GM19455 (cell line): Measurements from ENCODE around the gene KCNMA1.
"Not testable (repeated sequence)": the region's sequence is repeated elsewhere in the genome, so short reads cannot be mapped to it uniquely, and the experiment has no call there.

Source experiments
- ATAC-seq: cut with Tn5 transposase; IDR thresholded peaks from one replicate; pipeline ENCODE4 v1.9.1; 2021; ENCODE audit not compliant: unreplicated experiment

The KCNMA1 gene

DNA sequence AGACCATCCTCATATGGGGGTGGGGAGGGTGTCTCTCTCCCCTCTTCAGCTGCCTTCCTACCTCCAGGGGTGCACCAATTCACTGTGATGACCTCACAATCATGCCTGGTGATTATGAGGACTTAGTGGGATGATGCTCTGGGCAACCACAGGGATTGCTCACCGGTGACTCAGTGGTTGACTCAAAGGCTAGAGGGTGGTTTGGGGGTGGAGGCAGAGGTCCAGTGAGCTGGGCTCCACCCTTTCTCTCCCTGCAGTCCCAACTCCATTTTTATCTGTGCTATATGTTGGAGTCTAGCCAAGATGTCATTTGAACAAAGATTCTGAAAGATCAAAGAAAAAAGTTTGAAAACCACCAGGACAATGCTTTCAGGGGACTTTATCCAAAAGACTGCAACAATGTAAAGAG lies 286.9 kb downstream of the KCNMA1 start:
- no peak for ATAC-seq

DNA sequence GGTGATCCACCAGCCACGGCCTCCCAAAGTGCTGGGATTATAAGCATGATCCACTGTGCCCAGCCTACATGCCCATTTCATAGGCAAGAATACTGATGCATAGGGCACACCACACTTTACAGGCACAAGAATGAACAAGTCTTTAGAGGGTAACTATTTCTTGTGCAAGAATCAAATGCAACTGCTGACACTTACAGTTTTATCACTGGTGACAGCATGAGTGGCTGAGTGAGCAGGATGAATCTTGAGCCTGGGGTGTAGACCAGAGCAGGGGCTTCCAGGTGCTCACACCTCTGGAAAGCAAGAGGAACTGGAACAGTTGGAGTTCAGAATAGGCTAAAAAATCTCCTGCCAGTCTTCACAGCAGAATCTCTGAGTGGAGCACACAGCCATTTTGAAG lies 287.5 kb downstream of the KCNMA1 start:
- ATAC-seq = no peak

DNA sequence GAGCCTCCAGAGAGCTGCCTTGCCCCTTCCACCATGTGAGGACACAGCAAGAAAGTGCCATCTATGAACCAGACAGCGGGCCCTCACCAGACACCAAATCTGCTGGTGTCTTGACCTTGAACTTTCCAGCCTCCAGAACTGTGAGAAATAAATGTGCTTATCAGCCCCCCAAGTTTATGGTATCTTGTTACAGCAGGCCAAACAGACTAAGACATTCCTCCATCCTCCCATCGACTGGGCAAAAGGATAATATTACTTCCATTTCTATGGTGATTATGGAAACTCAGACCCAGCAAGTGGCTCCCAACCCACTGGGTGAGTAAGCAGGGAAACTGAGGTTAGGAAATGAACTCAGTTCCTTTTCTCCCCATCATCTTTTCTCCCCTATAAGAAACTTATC lies 288.4 kb downstream of the KCNMA1 start:
- ATAC-seq = no peak

DNA sequence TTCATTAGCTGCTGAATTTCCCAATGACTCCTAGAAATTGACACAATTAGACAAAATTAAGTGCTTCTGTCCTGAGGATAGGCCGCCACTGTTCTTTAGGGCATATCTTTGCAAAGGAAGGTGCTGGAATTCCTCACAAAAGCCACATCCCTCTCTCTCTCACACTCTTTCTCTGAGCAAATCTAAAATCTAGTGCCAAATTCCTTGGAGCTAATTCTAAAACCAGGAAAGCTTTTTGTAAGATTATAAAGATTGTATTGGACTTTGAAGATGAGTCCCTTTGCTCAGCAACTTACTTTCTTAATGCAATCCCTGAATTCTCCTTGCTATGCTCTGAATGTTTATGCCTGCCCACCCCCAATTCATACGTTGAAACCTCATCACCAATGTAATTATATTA lies 288.9 kb downstream of the KCNMA1 start:
- ATAC-seq = no peak

DNA sequence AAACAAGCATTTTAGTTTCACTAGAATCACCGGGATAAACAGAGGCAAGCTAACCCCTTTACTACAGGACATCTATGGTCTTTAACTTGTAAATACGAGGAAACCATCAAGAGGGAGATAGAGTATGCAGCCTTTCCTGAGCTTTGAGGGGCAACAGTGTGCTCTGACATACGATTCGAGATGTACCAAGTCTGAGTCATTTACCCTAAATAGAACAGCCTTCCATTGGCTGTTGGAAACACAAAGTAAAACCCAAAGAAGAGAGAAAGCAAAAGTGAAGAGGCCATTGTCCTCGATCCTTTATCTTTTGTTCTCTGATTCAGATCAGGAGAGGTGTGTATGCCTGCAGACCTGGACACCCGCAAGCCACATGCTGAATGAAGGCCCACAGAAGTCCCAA lies 289.5 kb downstream of the KCNMA1 start:
- ATAC-seq = no peak

DNA sequence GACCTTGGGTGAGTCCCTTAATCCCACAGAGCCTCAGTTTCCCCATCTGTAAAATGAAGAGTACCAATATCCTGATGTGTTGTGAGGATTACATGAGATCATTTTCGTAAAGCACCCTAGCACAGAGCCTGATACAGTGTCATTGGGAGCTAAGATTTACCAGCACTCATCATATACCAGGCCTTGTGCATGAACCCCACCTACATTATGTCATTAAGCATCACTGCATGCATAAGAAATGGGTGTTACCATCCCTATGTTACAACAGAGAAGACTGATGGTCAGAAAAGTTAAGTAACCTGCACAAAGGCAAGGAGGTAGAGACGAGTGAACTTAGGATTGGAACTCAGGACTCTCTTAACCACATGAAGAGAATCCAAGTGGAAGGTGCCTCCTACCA lies 290.6 kb downstream of the KCNMA1 start:
- ATAC-seq = no peak

DNA sequence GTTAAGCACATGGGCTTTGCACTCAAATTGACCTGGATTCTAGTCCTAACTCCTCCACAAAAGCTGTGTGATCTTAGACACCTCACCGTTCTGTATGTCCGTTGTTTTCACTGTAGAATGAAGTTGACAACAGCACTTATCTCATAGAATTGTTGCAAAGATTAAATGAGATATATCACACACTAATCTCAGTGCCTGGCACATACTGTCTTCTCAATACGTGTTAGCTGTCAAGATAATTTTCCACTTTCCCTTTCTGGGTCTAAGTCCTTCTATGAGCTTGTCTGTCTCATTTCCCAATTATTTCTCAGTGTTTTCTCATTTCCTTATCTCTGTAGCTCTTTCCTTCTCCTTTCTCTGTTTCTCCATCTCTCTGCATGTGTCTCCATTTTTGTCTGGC lies 296.6 kb downstream of the KCNMA1 start:
- ATAC-seq = no peak

DNA sequence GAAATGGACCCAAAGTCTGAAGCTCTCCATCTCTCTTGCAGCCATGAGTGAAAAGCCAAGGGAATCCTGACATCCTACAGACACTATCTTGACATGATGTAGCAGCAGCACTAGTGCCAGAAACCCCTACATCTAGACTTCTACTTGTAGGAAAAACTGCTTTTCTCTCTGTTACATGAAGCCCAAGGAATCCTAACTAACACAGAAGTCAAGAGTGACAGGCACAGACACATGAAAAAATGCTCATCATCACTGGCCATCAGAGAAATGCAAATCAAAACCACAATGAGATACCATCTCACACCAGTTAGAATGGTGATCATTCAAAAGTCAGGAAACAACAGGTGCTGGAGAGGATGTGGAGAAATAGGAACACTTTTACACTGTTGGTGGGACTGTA lies 297.7 kb downstream of the KCNMA1 start:
- ATAC-seq = not testable (repeated sequence)

DNA sequence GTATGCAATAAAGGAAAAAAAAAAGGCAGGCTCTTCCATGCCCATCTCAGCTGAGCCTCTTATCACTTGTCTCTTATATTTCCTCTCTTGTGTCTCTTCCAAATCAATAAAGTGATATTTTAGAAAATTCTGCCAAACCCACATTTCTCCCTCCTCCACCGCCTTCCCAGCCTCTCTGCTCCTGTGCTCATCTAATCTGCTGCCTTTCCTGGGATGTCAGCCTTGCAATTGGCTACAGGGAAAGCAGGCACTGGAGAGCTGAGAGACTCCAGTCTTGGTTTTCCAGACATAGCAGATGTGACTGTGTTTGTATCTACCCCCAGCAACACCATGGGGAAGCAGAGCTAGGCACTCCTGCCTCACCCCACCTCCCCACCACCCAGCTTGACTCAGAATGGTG lies 298.4 kb downstream of the KCNMA1 start:
- ATAC-seq = no peak

DNA sequence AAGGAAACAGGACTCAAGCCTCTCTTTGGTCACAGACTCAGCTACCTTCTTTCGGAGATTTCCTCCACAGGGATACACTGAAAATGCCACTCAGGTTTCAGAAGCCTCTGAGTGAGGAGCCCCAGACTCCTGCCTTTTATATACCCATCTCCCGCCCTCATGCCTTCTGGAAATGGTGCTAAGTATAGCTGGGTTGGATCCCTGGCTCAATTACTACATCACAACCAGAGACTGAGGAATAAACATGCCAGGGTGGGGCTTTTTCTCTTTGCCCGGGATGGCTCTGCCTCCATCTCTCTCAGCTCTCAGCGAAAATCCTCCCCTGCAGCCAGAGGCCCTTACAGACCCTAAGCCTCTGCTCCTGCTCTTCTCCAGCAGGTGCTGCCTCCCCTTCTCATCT lies 299.5 kb downstream of the KCNMA1 start:
- no peak for ATAC-seq

DNA sequence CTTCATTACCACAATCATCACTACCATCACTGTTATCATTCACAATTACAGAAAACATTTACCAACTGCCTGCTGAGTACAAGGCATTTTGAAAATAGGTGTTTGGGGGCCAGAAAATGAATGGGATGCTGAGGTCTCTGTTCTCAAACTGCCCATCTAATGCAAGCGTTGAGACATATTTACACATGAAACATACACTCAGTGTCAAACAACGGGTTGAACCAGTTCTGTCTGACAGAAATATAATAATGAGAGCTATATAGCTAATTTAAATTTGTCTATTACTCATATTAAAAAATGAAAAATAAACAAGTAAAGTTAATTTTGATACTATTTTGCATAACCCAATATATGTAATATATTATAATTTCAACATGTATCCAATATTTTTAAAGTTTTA lies 303.1 kb downstream of the KCNMA1 start:
- no peak for ATAC-seq

DNA sequence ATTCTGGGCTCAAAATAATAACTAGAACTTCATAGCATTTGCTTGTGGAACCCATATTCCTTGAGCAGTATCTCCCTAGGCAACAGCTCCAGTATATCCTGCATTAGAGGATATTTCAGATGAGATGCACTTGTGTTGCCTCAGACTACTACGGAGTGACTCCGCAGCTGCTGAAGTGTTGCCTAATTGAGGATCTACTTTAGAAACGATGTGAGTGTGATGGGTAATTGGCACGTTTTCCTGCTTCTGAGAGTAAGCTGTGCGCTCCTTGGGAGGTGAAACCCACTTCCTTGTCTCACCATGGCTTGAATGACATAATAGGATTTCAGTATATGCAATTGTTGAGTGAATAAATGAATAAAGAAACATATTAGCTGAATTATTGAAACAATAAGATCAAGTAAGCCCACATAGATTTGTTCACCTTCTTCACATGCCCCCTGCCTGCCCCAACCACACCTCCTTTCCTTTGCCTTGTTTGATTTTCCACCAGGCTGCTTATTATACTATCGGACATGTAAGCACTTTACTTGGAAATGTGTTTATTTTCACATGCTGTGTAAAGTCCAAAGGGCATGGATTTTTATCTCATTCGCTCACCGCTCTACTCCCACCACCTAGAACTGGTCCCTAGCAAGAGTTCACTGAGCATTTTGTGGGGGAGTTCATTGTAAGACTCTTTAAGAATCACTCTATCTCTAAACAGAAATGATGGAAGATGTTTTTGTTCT lies 303.8 kb downstream of the KCNMA1 start:
- ATAC-seq = no peak

DNA sequence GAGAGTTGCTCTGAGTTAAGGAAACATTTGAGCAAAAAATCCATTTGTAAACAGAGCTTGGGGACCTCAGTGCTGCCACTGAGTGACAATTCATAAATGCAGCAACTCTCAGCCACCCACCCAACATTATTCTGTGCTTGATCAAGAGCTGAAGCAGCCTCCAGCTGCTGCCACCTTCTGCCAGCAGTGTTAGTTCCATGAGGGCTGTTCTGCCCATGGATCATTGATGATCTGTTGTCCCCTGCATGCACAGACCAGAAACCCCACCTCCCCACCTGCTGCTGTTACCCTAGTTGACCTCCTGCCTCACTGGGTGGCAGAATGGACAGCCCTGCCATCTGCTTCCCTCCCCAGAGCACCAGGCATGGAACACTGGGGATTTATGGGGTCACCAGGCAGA lies 305.4 kb downstream of the KCNMA1 start:
- ATAC-seq = no peak

DNA sequence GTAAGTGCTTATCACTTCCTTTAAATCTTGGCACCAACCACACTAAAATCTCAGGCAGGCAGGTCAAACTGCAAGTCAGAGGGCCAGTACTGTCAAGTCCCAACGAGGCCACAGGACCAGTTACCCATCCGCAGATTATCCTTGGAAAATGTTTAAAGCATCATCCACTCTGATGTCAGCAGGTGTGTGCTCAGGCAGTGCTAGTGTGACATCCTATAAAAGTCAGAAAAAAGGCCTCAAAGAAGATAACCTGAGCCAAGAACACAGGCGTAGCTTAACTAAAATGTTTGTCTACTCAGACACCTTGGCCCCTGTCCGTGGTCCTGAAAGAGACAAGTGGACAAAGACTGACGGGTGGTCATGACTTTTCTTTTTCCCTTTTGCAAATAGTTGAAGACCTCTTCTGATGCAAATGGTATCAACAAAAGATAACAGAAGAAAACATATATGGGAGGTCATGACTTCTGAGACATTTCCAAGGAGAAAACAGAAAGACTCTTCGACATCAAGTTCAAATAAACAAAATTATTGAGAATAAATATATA lies 309.3 kb downstream of the KCNMA1 start:
- ATAC-seq = no peak

DNA sequence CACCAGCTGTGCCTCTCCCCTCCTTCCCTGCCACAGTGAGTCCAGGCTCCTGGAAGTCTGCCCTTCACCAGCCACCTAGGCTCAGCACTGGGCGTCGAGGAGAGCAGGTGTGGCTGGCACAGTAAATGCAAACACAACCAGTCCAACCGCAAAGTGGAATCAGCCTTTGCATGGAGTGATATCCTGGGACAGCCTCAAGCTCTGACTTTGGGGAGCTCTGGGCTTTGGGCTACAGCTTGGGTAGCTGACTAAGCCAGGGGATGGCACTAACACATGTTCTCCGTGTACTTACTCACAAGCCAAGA lies 312.4 kb downstream of the KCNMA1 start:
- no peak for ATAC-seq

DNA sequence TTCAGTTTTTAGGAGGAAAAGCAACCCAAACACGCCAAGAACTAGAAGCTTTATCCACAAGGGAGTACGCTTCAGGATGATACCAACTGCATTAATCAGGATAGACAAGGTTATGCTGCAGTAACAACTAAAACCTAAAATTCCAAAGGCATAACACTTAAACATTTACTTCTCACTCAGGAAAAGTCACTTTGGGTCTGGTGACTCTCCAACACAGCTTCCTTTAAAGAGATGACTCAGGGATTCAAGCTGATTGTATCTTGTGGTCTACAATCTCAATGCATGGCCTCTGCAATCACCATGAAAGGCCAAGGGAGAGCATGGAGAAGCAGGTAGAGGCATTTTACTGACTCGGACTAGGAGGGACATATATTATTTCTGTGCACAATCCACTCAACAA lies 315.8 kb downstream of the KCNMA1 start:
- no peak for ATAC-seq

DNA sequence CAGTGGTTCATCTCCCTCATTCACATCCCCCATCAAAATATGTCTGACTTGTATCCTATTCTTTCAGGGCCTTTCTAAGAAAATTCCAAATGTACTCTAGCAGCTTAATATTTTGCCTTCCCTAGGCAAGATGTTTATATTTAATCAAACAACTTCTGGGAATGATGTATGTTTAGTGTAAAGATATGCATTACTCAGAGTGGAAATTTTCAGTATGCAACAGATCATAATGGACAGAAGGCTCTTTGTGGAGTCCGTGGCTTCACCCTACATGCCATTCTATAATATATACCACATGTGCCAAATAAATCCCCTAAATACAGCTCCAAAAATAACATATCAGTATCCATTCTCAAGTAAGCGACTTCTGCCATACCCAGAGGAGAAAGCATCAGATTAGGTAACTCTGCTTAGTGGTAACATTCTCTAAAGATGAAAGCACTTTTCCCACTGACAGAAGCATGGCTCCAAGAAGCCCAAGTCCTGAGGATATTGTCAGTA lies 316.6 kb downstream of the KCNMA1 start:
- no peak for ATAC-seq

DNA sequence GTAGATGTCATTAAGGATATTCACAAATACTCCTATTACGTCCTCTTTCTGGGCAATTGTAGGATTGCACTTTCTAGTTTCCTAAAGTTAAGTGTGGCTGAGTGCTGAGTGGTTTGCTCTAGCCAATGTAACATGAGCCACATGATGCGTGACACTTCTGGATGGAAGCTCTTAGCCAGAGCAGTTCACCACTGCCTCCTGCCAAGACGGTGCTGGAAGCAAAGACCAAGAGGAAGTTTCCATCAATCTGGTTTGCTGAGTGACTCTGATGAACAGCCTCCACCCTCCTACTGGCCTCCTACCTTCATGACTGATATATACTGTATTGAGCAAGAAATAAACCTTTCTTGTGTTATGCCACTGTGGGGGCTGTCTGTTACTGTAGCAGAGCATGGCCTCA lies 318.1 kb downstream of the KCNMA1 start:
- no peak for ATAC-seq

DNA sequence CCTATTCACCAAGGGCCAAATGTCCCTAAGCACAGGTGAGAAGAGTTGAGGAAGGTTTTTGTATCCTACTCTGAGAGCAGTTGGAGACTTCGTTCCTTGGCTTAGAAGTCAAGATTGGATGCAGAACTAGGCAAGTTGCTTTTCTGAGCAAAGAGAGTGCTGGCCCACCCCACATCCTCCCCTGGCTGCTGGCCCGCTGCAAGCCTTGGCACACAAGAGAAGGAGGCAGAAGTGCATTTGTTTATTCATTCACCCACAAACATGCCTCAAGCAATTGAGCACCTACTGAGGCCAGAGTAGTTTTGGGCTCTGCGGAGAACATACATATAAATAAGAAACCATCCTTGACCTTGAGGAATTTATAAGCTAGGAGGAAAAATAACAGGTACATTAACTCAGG lies 318.9 kb downstream of the KCNMA1 start:
- no peak for ATAC-seq

DNA sequence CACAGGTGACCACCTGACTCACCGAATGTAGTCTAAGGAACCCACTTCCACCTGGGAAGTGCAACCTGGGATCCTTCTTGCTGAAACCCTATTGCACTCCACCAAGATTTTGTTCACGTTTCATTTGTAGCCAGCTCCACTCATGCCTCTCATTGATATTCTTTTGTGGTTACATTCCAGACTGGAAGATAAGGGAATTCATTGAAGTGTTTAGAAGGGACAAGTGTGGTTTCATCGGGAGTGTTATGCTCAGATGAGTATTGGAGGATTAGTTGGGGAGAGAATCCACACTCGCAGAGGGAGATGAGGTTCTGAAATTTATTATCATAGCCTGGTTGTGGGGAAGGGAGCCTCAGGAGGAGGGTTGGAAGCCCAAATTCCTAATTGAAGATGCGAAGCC lies 320.4 kb downstream of the KCNMA1 start:
- ATAC-seq = no peak

DNA sequence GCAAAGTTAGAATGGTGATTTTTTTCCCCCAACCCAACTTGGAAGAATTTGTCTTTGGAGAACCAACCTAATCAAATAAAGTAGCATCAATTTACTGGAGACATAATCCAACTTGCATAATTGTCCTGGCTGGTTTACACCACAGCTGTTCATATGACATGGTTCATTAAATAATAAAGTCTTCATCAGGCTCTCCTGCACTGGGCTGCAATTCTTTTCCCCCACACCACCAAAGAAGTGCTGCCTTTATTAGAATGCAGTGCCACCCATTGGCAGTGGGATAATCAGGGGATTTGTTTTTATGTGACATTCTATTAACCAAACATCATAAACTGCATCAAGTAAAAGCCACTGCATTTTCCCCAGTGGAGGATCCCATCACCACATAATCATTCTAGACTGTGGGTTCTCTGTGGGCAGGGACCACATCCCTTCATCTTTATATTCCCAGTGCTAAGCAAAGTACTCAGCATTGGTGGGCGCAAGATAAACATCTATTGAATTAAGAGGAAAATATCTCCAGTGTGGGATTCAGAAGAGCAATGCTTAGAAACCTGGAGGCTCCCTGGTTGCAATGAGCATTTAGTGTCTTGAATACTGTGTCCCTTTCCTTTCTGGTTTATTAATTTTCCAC lies 322.0 kb downstream of the KCNMA1 start:
- ATAC-seq = no peak

DNA sequence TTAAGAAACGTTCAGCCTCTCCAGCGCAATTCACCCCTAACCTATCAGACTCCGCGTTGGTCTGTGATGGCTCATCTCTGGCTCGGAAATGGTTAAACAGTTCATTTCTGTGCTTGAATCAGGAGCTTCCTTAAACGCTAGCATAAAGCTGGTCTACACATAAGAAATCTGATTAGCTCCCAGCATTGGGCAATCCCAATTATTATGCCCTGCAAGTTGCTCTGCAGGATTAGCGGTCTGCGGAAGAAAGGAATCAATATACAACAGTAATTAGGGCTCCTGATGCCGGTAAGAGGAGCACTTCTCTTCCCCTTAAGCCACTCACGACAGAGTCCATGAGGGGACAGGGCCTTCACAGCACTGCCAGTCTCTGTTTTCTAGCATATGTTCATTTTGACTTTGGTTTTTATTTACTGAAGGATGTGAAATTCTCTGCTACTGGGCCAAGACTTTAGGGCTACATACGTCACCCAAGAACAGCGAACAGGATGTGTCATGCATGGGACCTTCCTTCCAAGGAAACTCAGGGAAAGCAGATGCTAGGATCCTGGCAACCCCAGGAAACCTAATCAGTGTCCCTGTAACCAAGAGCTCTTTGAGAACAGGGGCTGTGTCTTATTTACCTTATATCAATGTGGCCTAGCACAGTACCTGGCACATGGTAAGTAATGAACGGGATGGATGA lies 324.4 kb downstream of the KCNMA1 start:
- ATAC-seq = no peak
